NCI-H446 treated with DMSO at 0.1 percent for 48 hours (cell line): ENCODE measurements around the gene FGGY.
"Not testable (repeated sequence)": the region's sequence is repeated elsewhere in the genome, so short reads cannot be mapped to it uniquely, and the experiment has no call there.

ENCODE experiments used
- DNase-seq: peaks from one replicate; lab custom pipeline; 2025; lab: John Stamatoyannopoulos, UW

The FGGY gene

GRCh38 chr1:59484096-59484495 lies 187.2 kb downstream of the FGGY start:
- peak; percentile 35 for DNase-seq

- no peak for DNase-seq
Measured at GRCh38 chr1:59485171-59485570, 188.3 kb downstream of the FGGY start.

DNA sequence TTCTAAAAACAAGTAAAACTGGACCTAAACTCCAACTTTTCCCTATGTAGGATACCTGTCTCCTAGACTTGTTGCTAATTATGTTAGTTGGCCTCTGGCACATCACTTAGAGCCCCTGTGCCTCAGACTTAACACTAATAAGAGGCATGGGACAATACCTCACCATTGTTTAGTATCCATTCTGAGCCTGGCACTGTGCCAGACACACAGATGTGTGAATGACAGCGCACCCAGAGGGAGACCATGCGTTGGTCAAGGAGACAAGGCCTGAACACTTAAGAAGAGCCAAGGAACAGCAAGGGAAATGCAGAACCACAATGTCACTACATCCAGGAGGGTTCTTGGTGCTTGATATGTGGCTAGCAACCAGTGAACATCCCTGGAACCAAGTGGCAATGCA lies 189.1 kb downstream of the FGGY start:
- DNase-seq, result no peak

DNA sequence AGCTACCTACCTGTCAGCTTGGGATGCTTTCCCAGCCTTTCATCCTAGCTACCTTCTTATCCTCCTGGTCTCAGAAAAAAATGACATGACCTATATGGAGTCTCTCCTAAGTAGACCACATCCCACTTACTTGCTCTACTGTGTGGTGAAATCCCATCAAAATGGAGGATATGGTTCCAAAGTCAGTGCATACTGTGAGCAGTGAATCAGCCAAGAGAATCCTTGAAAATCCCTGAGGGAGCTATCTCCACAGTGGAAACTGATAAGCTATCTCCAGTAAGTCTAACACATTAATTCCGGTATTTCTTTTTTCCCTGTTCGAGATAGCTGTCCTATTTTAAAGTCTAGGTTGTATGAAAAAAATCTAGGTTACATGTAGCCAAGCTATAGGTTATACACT lies 189.7 kb downstream of the FGGY start:
- no peak for DNase-seq

- no peak for DNase-seq
Measured at GRCh38 chr1:59487335-59488031, 190.6 kb downstream of the FGGY start.

DNA sequence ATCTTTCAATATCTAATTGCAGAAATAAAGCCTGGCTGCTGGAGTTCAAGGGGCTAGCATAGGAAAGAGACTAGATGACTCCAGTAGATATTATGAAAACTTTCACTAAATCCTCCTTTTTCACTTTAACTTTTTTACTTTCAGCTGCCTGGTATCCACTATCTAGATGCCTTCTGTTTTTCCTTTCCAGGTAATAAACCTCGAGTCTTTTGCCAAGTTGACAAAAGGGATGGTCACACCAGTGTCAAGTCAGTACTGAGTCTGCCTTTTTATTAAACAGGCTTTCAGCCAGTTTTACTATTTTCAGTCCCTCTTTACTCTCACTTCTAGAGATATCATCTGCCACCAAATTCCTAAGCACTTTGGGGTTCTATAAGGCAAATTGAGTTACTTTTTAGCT lies 195.6 kb downstream of the FGGY start:
- DNase-seq, result no peak

- DNase-seq, result peak; percentile 10
Measured at GRCh38 chr1:59494145-59494833, 197.4 kb downstream of the FGGY start.

DNA sequence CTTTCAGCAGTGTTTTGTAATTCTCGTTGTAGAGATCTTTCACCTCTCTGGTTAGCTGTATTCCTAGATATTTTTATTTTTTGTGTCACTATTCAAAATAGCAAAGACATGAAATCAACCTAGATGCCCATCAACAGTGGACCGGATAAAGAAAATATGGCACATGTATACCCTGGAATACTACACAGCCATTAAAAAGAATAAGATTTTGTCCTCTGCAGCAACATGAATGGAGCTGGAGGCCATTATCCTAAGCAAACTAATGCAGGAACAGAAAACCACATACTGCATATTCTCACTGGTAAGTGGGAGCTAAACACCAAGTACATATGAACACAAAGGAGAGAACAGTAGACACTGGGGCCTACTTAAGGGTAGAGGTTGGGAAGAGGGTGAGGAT lies 199.3 kb downstream of the FGGY start:
- DNase-seq, result not testable (repeated sequence)

GRCh38 chr1:59497616-59498015 lies 200.7 kb downstream of the FGGY start:
- DNase-seq, result no peak

DNA sequence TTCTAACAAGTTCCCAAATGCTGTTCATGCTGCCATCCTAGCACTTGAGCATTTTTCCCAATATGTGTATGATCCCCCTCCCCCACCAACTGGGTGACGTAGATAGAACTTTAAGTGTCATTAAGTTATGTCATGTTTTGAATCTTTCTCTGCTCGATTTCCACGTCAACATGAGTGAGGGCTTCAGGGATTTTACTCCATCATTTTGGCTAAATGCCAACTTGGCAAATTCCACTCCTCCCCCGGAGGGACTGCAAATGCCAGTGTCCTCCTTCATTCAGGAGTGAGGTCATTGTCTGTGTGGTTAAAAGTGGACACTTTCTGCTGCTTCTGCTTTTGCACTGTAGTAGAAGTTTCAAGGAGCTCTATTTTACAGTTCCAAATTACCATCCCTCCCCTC lies 201.7 kb downstream of the FGGY start:
- DNase-seq, result peak; percentile 34

DNA sequence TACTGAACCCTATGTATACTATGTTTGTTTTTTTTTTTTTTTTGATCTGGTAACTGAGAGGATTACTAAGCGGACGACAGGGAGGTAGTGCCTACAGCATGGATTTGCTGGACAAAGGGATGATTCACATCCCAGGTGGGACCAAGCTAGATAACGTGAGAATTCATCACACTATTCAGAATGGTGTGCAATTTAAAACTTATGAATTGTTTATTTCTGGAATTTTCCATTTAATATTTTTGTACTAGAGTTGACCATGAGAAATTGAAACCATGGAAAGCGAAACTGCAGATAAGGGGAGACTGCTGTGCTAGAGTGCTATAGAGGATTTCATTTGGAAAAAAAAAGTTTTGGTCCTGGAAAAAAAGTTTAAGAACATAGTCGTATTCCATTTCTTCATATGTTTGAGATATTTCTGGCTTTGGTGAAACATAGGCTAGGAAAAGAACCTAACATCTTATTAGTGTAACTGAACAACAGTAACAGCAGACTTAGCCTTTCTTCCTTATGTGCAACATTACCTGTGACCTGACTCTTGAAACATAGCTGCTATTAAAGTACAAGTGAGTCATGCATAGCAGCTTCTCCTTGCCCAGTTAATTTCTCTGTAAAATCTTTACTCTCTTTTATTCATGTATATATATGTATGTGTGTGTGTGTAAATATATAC lies 202.5 kb downstream of the FGGY start:
- DNase-seq, result no peak

- no peak for DNase-seq
Measured at GRCh38 chr1:59499943-59500569, 203.2 kb downstream of the FGGY start.

DNA sequence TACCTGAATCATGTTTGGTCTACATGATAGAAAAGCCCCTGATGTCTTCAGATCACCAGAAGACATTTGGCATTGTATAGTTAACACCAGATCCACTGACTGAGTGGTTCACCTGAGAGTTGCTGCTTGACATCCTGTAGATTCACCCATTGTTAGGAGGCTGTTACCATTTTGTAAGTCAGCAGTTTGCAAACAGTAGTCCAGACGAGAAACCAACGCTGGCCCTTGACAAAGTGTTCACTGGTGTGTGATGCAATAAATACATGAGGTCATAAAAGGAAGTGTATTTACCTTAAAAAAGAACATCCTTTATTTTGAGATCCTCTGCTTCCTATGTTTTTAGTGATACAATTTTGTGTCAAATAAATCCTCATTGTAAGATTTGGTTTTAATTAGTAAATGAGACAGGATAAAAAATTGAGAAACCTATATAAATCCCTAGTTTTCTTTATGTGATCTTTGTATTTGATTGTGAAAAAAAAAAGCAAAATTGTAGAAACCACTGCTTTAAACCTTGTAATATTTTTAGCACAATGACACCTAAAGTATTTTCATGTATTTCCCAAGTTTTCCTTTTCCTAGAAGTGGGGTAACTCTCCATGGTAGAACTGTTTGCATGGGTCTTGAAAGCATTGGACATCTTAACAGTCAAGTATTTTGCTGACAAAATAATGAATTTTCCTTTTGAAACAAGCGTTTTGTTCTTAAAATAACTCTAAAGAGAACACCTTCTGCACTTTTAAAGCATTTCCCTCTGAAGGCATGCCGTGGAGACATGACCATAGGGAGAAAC lies 204.3 kb downstream of the FGGY start:
- DNase-seq, result no peak

GRCh38 chr1:59502009-59502691 lies 205.3 kb downstream of the FGGY start:
- DNase-seq, result no peak

GRCh38 chr1:59504276-59504675 lies 207.4 kb downstream of the FGGY start:
- DNase-seq, result no peak

- DNase-seq, result no peak
Measured at GRCh38 chr1:59505596-59506028, 208.7 kb downstream of the FGGY start.

DNA sequence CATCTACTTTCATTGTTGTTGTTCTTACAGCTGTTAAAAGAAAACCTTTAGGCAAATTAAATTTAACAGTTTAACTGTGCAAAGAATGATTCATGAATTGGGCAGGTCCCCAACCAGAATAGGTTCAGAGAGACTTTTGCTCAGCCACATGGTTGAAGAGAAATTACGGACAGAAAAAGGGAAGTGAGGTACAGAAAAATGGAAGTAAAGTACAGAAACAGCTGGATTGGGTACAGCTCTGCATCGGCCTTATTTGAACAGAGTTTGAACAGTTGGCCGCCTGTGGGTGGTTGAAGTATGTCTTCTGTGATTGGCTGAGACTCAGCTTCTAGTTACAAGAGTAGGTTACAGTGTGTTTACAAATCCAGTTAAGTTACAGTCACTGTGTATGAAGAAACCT lies 210.1 kb downstream of the FGGY start:
- no peak for DNase-seq

GRCh38 chr1:59509341-59509875 lies 212.5 kb downstream of the FGGY start:
- no peak for DNase-seq

GRCh38 chr1:59510249-59510648 lies 213.4 kb downstream of the FGGY start:
- no peak for DNase-seq

DNA sequence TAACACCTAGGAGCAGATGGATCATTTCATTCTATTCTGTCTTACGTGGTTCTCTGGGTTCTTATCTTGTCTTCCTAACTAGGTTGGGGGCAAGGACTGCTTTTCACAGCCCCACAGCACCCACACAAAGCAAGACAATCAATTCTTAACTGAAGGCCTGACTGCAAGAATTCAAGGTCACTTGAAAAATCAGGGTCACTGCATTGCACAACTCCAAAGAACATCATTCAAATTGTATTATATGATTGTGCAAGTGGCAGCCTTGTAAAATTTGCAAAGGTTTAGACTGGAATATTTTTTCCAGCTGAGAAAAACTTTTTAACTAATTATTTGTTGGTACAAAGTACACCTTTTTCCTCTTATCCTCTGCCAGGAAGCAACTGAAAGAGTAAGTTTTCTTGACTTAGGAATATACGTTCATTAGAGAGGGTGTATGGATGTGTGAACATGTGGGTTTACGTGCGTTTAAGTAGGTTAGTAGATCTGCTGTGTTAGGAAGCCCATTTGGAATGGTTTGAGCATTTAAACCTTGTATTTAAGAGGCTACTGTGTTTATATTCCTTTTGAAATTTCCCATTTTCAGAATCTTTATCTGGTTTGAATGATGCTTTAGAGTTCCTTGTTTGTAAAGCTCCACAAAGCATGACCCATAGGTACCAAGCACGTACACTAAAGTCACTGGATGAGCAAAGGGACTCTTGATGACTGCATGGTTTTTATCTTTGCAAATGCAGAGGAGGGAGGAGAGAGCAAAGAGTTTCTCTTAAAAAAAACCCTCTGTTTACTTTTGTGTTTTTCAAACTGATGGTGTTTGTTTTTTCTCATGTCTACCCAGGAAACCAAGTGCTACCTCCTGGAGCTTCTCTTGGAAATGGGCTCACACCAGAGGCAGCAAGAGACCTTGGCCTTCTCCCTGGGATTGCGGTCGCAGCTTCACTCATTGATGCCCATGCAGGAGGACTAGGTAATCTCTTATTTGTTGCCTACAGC lies 214.9 kb downstream of the FGGY start:
- DNase-seq, result no peak
